ENCODE data around the gene C2orf42.

- TF ChIP-seq CTCF (IDR thresholded peaks at IDR 0.05 in 4 of 5, conservative IDR thresholded peaks at IDR 0.05 in 1 of 5) (no peak), POLR2A (IDR thresholded peaks at IDR 0.05) (no peak)
Observed at GRCh38 chr2:70226781-70227180, 36.0 kb upstream of the C2orf42 start.

All from gastrocnemius medialis (tissue), 4 donors.